Measurements from ENCODE around the gene ABCA10. TPM values are rescaled to one million over a fixed set of nuclear protein-coding genes. Genes with fewer than 3 reads are reported as not detected.

Gene ABCA10
- total RNA-seq, 2 donors from 2014 or later = 1.8 to 2.3 TPM

DNA sequence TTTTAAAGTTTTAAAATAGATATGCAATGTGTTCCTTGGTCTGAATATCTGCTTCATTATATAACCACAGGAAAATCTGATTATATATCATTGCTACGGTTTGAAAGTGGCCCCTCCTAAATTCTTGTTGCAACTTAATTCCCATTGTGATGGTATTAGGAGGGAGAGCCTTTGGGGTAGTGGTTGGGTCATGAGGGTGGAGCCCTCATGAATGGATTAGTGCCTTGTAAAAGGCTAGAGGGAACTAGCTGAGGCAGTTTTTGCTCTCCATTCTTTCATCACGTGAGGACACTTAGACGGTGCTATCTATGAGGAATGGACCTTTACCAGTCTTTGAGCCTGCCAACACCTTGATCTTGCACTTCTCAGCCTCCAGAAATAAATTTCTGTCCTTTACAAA is 94.5 kb downstream of the ABCA10 start:
- Histone ChIP-seq H3K36me3 (no peaks in the 10 kb centered on the region), H3K9ac (ENCODE audit: low read depth in 2 of 2, low read length in 2 of 2) (no peak overlapping the region), H3K9me3 (no peaks in the 10 kb centered on the region), H3K27me3 (no peaks in the 10 kb centered on the region), H3K27ac (no peak overlapping the region), H3K4me1 (no peaks in the 10 kb centered on the region), H3K4me3 (no peak overlapping the region)
- intact Hi-C loops (cut with DNase I) = no loop called here
- TF ChIP-seq, protein P1, sequence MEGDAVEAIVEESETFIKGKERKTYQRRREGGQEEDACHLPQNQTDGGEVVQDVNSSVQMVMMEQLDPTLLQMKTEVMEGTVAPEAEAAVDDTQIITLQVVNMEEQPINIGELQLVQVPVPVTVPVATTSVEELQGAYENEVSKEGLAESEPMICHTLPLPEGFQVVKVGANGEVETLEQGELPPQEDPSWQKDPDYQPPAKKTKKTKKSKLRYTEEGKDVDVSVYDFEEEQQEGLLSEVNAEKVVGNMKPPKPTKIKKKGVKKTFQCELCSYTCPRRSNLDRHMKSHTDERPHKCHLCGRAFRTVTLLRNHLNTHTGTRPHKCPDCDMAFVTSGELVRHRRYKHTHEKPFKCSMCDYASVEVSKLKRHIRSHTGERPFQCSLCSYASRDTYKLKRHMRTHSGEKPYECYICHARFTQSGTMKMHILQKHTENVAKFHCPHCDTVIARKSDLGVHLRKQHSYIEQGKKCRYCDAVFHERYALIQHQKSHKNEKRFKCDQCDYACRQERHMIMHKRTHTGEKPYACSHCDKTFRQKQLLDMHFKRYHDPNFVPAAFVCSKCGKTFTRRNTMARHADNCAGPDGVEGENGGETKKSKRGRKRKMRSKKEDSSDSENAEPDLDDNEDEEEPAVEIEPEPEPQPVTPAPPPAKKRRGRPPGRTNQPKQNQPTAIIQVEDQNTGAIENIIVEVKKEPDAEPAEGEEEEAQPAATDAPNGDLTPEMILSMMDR (IDR thresholded peaks at IDR 0.05) = no peak
- no peak for DNase-seq

DNA sequence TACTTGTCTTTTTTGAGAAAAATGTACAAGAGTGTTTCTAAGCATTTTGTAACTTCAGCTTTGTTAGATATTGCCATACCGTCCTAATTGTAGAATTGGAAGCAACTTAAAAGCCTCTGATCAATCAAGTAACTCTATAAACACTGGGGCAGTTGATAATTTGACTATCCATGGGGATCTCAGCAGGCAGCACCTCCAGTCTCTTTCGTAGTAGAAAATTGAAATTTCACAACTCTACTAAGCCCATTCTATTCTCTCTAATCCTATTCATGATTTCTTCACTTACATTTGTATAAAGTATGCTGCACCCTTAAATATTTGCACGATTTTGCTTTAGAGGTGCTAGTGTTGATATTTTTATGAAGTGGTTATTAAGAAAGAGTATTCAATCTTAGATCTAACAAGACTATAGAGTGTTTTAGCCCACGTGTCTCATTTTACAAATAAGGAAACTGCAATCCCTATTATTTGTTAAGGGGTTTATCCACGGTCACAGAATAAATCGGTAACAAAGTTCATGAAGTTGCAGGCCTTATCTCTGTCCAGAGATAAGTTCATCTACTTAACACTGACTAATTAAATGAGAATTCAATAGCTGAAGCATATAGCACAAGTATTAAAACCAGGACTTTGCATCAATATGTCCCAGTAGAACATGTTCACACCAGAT is 97.9 kb downstream of the ABCA10 start:
- no peak overlapping the region for H3K9ac ChIP-seq (ENCODE audit: low read depth in 2 of 2, low read length in 2 of 2)
- H3K4me1 ChIP-seq = no peaks in the 10 kb centered on the region
- TF ChIP-seq, protein P1 (IDR thresholded peaks at IDR 0.05) = no peak
- no peak overlapping the region for H3K4me3 ChIP-seq
- no peak for DNase-seq
- H3K27me3 ChIP-seq = no peaks in the 10 kb centered on the region
- no peaks in the 10 kb centered on the region for H3K36me3 ChIP-seq
- no peak overlapping the region for H3K27ac ChIP-seq
- intact Hi-C loops (cut with DNase I) = no loop called here
- no peaks in the 10 kb centered on the region for H3K9me3 ChIP-seq

DNA sequence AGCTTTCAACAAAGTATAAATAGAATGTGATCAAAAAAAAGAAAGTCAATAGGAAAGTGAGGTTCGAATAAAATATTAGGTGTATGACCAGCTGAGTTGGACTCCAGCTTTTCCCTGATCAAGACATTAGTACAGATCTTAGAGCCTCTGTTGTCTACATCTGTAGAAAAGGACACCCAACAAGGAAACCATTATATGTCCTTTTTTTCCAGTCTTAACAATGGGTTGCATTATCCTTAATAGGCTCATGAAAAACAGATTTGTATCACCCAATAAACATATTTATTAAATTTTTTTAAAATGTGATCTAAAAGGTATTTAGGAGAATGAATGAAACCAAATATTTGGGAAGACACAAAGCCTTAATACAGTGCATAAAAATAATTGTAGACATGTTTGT is 105.0 kb downstream of the ABCA10 start:
- no peak overlapping the region for H3K27ac ChIP-seq
- intact Hi-C loops (cut with DNase I) = no loop called here
- DNase-seq = no peak
- no peak overlapping the region for H3K4me3 ChIP-seq
- no peak overlapping the region for H3K9ac ChIP-seq (ENCODE audit: low read depth in 2 of 2, low read length in 2 of 2)
- H3K27me3 ChIP-seq = no peaks in the 10 kb centered on the region
- TF ChIP-seq, protein P1 (IDR thresholded peaks at IDR 0.05) = no peak
- no peaks in the 10 kb centered on the region for H3K9me3 ChIP-seq
- no peaks in the 10 kb centered on the region for H3K4me1 ChIP-seq
- no peaks in the 10 kb centered on the region for H3K36me3 ChIP-seq

DNA sequence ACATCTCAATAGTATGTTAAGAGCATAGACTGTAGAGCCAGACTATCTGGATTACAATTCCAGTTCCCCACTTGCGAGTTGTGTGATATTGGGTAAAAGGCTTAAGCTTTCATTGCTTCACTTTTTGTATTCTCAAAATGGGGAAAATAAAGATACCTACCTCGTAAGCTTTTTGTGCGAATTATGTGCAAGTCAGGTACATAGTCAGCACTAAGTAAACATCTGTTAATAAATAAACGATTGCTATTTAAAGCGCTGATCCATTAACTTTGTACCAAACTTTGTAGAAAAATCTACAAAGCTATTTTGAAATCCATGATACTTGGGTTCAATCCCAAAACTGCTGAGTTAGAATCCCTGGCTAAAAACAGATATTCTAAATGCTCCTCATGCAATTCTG is 106.6 kb downstream of the ABCA10 start:
- intact Hi-C loops (cut with DNase I) = no loop called here
- no peak for DNase-seq

GRCh38 chr17:69117855-69118784 is 110.5 kb downstream of the ABCA10 start:
- TF ChIP-seq, protein P1 (IDR thresholded peaks at IDR 0.05) = no peak
- Histone ChIP-seq H3K4me1 (no peaks in the 10 kb centered on the region), H3K27ac (no peak overlapping the region), H3K9ac (ENCODE audit: low read depth in 2 of 2, low read length in 2 of 2) (no peak overlapping the region), H3K4me3 (no peak overlapping the region), H3K27me3 (no peaks in the 10 kb centered on the region), H3K36me3 (no peaks in the 10 kb centered on the region), H3K9me3 (no peaks in the 10 kb centered on the region)
- no peak for DNase-seq
- intact Hi-C loops (cut with DNase I) = no loop called here

More for the DNA sequence above, 106.6 kb downstream of the ABCA10 start:
- H3K27ac ChIP-seq = no peak overlapping the region
- H3K9me3 ChIP-seq = no peaks in the 10 kb centered on the region
- H3K27me3 ChIP-seq = no peaks in the 10 kb centered on the region
- H3K4me1 ChIP-seq = no peaks in the 10 kb centered on the region
- TF ChIP-seq, protein P1 (IDR thresholded peaks at IDR 0.05) = no peak
- H3K36me3 ChIP-seq = no peaks in the 10 kb centered on the region
- no peak overlapping the region for H3K4me3 ChIP-seq
- no peak overlapping the region for H3K9ac ChIP-seq (ENCODE audit: low read depth in 2 of 2, low read length in 2 of 2)
